Measurements from ENCODE around the gene GRM8.

GRCh38 chr7:126541406-126541805 is 711.3 kb downstream of the GRM8 start:
- TF ChIP-seq CTCF (IDR thresholded peaks at IDR 0.05) (no peak), POLR2A (IDR thresholded peaks at IDR 0.05; ENCODE audit: low read depth) (no peak), POLR2AphosphoS5 (IDR thresholded peaks at IDR 0.05) (no peak)
